GM12801 (cell line): ENCODE measurements around the gene JUNB.

ENCODE experiments used
- TF ChIP-seq, protein P1 (sequence below): IDR thresholded peaks from one replicate; pipeline ENCODE4 v1.5.1; 2011; ENCODE audit warnings: control low read depth; ENCODE audit not compliant: insufficient read length; ENCODE audit errors: extremely low read depth

Gene JUNB

DNA sequence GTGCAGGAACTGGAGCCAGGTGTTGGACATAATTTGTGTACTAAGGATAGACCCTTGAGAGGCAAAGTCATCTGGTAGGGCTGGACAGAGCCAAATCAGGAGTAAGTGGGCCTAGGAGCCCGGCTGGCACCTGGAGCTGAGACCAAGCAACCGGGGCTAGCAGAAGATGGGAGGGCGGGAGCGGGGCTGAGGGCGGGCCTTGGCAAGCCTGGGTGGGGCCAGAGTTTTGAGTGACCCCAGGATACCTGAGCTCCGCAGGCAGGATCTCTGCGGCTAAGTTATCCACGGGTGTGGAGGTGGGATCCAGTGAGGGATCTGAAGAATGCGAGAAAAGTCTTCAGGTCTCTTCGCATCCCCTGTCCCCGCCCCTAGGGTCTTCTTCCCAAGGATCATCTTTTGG lies 24.1 kb upstream of the JUNB start:
- TF ChIP-seq, protein P1, sequence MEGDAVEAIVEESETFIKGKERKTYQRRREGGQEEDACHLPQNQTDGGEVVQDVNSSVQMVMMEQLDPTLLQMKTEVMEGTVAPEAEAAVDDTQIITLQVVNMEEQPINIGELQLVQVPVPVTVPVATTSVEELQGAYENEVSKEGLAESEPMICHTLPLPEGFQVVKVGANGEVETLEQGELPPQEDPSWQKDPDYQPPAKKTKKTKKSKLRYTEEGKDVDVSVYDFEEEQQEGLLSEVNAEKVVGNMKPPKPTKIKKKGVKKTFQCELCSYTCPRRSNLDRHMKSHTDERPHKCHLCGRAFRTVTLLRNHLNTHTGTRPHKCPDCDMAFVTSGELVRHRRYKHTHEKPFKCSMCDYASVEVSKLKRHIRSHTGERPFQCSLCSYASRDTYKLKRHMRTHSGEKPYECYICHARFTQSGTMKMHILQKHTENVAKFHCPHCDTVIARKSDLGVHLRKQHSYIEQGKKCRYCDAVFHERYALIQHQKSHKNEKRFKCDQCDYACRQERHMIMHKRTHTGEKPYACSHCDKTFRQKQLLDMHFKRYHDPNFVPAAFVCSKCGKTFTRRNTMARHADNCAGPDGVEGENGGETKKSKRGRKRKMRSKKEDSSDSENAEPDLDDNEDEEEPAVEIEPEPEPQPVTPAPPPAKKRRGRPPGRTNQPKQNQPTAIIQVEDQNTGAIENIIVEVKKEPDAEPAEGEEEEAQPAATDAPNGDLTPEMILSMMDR = no peak

DNA sequence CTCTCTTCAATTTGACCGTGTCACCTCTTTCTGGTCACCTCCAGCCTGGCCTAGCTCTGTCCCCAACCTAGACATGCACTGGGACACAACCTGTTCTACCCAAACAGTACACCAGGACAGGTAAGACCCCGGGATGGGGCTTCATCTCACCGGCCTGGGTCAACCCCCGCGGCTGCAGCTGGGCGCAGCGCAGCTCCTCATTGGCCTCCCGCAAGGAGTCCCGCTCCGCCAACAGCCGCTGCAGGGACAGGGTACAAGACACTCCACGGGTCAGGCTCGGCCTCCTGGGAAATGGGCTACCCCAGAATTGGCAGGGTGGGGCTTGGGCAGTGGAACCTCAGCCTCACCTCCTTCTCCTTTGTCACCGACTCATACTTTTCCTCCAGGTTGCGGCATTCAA lies 23.6 kb upstream of the JUNB start:
- TF ChIP-seq, protein P1 = no peak

DNA sequence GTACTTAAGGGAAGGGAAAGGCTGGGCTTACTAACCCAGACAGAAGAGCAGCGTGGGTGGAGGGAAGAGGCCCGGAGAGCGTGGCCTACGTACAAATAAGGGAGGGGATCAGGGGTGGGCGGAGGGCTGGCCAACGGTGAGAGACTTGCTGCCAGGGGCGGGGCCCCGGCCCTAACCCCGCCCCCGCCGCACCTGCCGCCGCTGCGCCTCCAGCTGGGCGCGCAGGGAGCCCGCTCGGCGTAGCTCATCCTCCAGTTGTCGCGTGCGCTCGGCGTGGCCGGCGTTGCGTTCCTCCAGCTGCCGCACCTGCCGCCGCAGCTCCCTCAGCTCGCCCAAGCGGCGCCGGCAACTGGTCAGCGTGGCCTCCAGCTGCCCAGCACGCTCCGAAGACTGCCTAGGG lies 21.6 kb upstream of the JUNB start:
- TF ChIP-seq, protein P1 = no peak

DNA sequence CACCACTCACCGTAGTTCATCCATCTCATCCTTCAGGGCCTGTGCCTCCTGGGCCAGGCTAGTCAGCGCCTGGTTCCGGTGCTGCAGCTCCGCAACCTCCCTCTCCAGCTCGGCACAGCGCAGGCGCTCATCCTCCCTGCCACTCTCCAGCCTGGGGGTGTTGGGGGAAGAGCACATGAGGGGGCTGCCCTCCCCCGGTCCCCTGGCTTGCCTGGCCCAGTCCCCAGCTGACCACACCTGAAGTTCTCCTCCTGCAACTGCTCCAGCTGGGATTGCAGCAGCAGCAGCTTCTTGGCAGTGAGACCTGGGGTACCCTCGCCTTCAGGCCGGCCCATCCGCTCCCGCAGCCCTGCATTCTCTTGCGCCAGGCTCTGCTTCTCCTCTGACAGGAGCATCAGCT lies 20.4 kb upstream of the JUNB start:
- TF ChIP-seq, protein P1 = no peak

DNA sequence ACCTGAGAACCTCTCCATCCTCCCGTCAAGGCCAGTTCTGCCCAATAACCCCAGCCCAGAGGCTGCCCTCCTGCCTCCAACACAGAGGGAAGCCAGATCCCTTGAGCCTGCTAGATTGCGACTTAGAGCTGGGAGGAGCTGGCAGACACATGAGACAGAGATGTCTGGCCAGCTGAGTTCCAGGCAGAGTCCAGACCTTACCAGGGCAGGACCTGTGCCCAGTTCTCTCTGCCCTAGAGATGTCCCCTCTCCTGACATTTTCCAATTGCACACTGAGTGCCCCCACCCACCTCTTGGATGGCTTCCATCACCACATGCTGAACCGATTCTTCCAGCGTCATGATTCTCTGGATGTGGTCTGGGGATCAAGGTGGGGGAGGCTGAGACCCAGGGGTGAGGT lies 19.0 kb upstream of the JUNB start:
- TF ChIP-seq, protein P1 = no peak

DNA sequence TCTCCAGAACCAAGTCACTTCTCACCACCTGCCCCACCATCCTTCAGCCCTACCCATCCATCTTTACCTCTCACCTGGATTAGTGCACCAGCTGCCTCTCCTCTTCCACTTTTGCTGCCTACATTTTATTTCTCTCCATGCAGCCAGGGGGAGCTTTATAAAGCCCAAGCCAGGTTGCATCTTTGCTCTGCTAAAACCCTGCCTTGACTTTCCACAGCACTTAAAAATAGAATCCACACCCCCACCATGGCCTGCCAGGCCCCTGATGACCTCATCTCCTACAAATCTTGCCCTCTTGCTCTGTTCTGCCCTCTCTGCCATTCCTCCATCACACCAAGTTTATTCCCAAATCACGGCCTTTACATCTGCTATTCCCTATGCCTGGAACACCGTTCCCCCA lies 17.7 kb upstream of the JUNB start:
- TF ChIP-seq, protein P1 = no peak

DNA sequence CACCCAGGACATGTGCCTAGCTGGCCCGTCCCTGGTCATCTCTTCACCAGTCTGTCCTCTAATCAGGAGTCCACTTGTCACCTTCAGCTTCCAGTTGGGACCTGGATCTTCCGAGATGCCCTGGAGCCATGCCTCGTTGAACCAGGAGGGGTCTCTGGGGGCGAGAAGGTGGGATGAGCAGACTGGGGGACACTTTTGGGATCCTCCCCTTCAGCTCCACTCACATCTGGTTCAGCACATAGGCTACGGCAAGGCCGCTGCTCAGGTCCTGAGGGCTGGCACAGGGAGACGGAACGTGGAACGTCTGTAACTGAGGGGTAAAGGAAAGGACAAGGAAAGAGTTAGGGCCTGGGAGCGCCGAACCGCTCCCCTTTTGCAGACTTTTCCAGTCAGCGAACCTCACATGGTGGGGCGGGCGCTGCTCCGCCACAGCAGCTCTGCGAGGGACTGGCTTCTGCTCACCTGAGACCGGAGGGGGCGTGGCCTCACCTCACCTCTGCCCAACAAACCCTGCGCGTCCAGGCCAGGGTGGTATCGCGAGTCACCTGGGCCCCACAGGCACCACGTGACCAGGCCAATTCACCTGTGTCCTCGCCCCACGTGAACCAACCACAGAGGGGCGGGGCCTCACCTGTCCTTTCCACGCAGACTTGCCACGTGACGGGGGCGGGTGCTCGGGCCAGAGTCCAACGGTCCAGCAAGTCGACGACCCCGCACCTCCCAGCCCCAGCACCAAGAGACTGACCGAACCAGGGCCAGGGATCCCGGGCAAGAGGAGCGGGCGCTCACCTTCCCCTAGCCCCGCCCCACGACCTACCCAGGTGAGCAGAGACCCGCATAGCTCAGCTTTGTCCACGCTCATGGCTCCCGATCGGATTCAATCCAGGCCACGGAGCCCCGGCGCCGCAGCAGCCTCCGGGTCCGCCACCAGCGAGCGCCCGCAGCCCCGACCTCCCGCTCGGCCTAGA lies 16.4 kb upstream of the JUNB start, which contains the start of gene HOOK2:
Gene HOOK2 (minus strand): TSS at position 965 of the 968 bp plus-strand sequence. CDS start 103 bp downstream, at position 862.
- TF ChIP-seq, protein P1 = no peak
